ENCODE measurements around the gene PPP1R26. TPM values are rescaled to one million over a fixed set of nuclear protein-coding genes. Genes with fewer than 3 reads are reported as not detected.
"Not testable (repeated sequence)": the region's sequence is repeated elsewhere in the genome, so short reads cannot be mapped to it uniquely, and the experiment has no call there.

Gene PPP1R26
- total RNA-seq, 1 donor from 2014 or later: 25.5 TPM

- Histone ChIP-seq H3K4me1 (no peaks in the 10 kb centered on the region), H3K9me3 (peaks cover 0 to 6% of the 10 kb centered on the region in 2 donors), H3K36me3 (no peaks in the 10 kb centered on the region), H3K27ac (no peak overlapping the region), H3K4me3 (no peak overlapping the region), H3K27me3 (no peaks in the 10 kb centered on the region)
- no peak for DNase-seq (ENCODE audit: low spot score in 2 of 2)
- intact Hi-C loops (cut with DNase I): no loop called here
- TF ChIP-seq CTCF (IDR thresholded peaks at IDR 0.05): no peak
Observed at GRCh38 chr9:135440620-135441019, 39.0 kb upstream of the PPP1R26 start.

DNA sequence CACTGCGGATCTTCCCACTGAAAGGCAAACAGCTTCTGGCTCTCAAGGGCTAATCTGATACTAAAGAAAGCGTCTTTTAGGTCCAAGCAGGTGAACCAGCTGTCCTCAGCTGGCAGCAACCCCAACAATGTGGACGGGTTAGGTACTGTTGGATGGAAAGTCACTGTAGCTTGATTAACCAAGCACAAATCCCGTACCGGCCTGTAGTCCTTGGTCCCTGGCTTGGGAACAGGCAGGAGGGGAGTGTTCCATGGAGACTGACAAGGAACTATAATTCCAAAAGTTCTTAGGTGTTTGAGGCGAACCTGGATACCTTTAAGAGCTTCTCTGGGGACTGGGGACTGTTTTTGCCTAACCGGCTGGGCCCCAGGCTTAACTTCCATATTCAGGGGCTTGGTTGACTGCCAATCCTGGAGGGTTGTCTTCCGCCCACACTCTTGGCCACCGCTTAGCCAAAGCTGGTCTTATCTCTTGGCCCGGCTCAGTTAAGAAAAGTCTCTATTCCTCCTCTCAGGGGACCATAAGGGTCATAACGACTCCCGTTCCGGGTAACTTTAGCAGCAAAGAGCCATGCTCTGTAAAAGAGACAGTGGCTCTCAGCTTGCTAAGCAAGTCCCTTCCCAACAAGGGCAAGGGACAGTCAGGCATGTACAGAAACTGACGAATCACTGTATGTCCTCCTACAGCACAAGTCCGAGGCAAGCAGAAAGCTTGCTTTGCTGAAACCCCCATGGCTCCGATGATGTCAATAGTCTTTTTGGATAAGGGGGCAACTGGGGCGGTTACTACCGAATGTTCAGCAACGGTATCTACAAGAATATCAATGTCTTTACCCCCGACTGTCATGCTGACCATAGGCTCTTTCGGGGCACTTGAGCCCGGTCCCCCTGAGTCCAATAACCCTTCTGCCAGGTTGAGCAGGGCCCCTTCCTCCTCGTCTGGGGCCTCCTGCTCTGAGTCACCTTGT, 38.2 kb upstream of the PPP1R26 start:
- intact Hi-C loops (cut with DNase I); H3K36me3 ChIP-seq; H3K9me3 ChIP-seq; H3K4me3 ChIP-seq; H3K27me3 ChIP-seq; DNase-seq (ENCODE audit: low spot score in 2 of 2); H3K4me1 ChIP-seq; H3K27ac ChIP-seq: not testable (repeated sequence)

DNA sequence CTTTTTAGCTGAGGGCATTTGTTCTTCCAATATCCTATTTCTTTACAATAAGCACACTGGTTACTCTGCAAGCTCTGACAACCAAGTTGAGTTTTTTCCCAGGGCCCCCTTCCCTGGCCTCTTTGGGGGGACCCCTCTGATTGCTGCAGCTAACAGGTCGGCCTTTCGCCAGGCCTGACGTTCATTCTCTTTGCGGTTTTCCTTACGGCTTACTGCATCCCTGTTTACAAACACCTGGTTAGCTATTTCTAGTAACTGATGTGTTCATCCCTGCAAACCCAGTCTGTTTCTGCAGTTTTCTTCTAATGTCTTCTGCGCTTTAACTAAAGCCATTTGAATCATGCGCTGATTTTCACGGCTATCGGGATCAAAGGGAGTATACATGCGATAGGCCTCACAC, 37.5 kb upstream of the PPP1R26 start:
- no peaks in the 10 kb centered on the region for H3K27me3 ChIP-seq
- no peak for TF ChIP-seq CTCF (IDR thresholded peaks at IDR 0.05)
- DNase-seq (ENCODE audit: low spot score in 2 of 2): no peak
- H3K27ac ChIP-seq: no peak overlapping the region
- peaks cover 0 to under 1% of the 10 kb centered on the region in 2 donors for H3K9me3 ChIP-seq
- intact Hi-C loops (cut with DNase I): no loop called here
- no peaks in the 10 kb centered on the region for H3K36me3 ChIP-seq
- H3K4me1 ChIP-seq: no peaks in the 10 kb centered on the region
- H3K4me3 ChIP-seq: no peak overlapping the region

DNA sequence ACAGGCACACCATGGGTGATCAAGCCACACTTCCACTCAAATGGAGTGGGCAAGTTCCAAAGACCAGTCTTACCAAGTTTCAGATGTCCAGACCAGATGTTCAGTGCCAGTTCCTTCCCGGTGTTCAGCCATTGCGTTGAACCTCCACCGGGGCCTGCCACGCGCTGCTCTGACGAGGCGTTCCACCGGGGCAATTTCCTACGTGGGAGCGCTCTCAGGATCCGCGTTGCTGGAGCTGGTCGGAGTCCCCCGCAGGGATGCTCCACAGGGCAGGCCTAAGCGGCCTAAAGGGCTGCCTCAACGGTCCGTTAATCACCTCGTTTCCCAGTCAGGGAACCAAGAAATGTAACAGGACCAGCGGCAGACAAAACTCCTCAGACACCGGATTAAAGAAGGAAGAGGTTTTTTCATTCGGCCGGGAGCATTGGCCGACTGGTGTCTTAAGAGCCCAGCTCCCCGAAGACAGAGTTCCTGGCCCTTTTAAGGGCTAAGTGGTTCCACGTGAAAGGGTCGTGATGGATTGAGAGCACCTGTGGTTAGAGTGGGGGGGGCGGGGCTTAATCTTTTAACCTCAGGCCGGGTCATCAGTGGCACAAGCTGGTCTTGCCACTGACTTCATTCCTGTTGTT, 35.7 kb upstream of the PPP1R26 start:
- no peak for DNase-seq (ENCODE audit: low spot score in 2 of 2)
- no peaks in the 10 kb centered on the region for H3K9me3 ChIP-seq
- no peak overlapping the region for H3K4me3 ChIP-seq
- no peak overlapping the region for H3K27ac ChIP-seq
- H3K27me3 ChIP-seq: no peaks in the 10 kb centered on the region
- intact Hi-C loops (cut with DNase I): no loop called here
- no peaks in the 10 kb centered on the region for H3K4me1 ChIP-seq
- H3K36me3 ChIP-seq: no peaks in the 10 kb centered on the region
- TF ChIP-seq CTCF (IDR thresholded peaks at IDR 0.05): no peak

DNA sequence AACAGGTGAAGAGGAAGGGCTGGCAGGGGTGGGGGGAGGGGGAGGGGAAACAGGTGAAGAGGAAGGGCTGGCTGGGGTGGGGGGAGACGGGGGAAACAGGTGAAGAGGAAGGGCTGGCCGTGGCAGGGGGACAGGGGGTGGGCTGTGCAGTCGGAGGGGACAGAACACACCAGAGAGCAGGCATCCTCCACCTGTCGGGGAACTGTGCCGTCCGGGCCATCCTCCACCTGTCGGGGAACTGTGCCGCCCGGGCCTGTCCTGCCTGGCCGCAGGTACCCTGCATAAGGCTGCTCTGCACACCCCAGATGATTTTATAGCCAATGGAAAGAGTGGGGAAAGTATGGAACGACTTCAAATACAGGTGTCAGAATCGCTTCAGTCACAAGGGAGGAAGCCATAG, 32.5 kb upstream of the PPP1R26 start:
- no peak overlapping the region for H3K4me3 ChIP-seq
- no peaks in the 10 kb centered on the region for H3K4me1 ChIP-seq
- intact Hi-C loops (cut with DNase I): no loop called here
- no peak overlapping the region for H3K27ac ChIP-seq
- DNase-seq (ENCODE audit: low spot score in 2 of 2): no peak
- H3K27me3 ChIP-seq: no peaks in the 10 kb centered on the region
- no peaks in the 10 kb centered on the region for H3K9me3 ChIP-seq
- TF ChIP-seq CTCF (IDR thresholded peaks at IDR 0.05): no peak
- H3K36me3 ChIP-seq: no peaks in the 10 kb centered on the region

DNA sequence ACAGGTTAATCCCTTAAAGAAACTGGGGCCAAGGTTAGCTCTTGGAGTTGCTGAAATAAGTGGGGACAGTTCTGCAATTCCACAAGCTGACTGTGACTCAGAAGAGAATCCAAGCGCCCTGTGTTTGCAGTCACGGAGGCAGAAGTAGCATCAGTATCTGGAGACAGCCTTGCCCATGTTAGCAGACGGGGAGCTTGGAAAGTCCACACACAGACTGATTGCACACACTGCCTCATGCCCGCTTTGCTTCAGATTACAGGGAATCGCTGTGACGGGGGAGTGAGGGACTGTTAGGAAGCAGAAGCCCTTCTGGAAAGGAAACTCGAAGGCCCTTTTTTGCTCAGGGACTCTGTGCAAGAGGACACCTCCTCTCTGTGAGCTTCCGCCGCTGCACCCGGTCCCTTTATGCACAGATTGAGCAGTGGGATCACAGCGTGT, 30.9 kb upstream of the PPP1R26 start:
- no peak for DNase-seq (ENCODE audit: low spot score in 2 of 2)
- Histone ChIP-seq H3K27me3 (no peaks in the 10 kb centered on the region), H3K4me3 (no peak overlapping the region), H3K36me3 (no peaks in the 10 kb centered on the region), H3K4me1 (no peaks in the 10 kb centered on the region), H3K9me3 (no peaks in the 10 kb centered on the region), H3K27ac (no peak overlapping the region)
- intact Hi-C loops (cut with DNase I): no loop called here
- TF ChIP-seq CTCF (IDR thresholded peaks at IDR 0.05): no peak

GRCh38 chr9:135449532-135449931, 30.1 kb upstream of the PPP1R26 start:
- H3K9me3 ChIP-seq; H3K27me3 ChIP-seq; intact Hi-C loops (cut with DNase I); H3K4me3 ChIP-seq; H3K4me1 ChIP-seq; H3K36me3 ChIP-seq; DNase-seq (ENCODE audit: low spot score in 2 of 2); H3K27ac ChIP-seq: not testable (repeated sequence)
